ENCODE data around the gene RPL36A. TPM values are rescaled to one million over a fixed set of nuclear protein-coding genes. Genes with fewer than 3 reads are reported as not detected.

Gene RPL36A
- total and polyA plus RNA-seq, 9 of the 15 experiments (the other 6 are each of a cell fraction or from before 2014, with no cell fraction given): 412 to 4,539 (median 3,209) TPM

- TF ChIP-seq ATF3 (IDR thresholded peaks at IDR 0.05) (peak; percentile 89), ATF3 (CRISPR knock-in tag; conservative IDR thresholded peaks at IDR 0.05) (no peak), ZBTB1 (CRISPR knock-in tag; IDR thresholded peaks at IDR 0.05; ENCODE audit: borderline replicate concordance, low read depth) (no peak), SP2 (IDR thresholded peaks at IDR 0.05; ENCODE audit: extremely low read depth, low read depth, low read length, poor library complexity, severe bottlenecking) (peak; percentile 40), KDM2B (CRISPR knock-in tag; IDR thresholded peaks at IDR 0.05) (no peak), ZNF76 (CRISPR knock-in tag; IDR thresholded peaks at IDR 0.05; ENCODE audit: borderline replicate concordance) (no peak), ZNF696 (CRISPR knock-in tag; conservative IDR thresholded peaks at IDR 0.05) (no peak), U2AF1 (optimal IDR thresholded peaks at IDR 0.05; ENCODE audit: low read depth, low read length) (no peak), POLR2B (IDR thresholded peaks at IDR 0.05; ENCODE audit: low read depth, partially characterized antibody) (peak; percentile 34), ZFX (CRISPR knock-in tag; IDR thresholded peaks at IDR 0.05) (peak; percentile 25; the same call in 1 of the 2 replicates), ZNF408 (CRISPR knock-in tag; IDR thresholded peaks at IDR 0.05; ENCODE audit: low read depth) (no peak), CEBPB (tag; IDR thresholded peaks at IDR 0.05) (no peak), ESRRA (IDR thresholded peaks at IDR 0.05; ENCODE audit: borderline replicate concordance, low read depth) (no peak), ZNF311 (CRISPR knock-in tag; IDR thresholded peaks at IDR 0.05) (no peak), RBM14 (IDR thresholded peaks at IDR 0.05; ENCODE audit: borderline replicate concordance, insufficient read depth, low read depth, low read length) (no peak), HIVEP1 (CRISPR knock-in tag; IDR thresholded peaks at IDR 0.05) (peak; percentile 25; the same call in 1 of the 2 replicates), ZNF511 (CRISPR knock-in tag; IDR thresholded peaks at IDR 0.05) (no peak), NRF1 (conservative IDR thresholded peaks at IDR 0.05 in 1 of 2, IDR thresholded peaks at IDR 0.05 in 1 of 2) (peak; percentile 87 to 89), SRSF3 (IDR thresholded peaks at IDR 0.05; ENCODE audit: insufficient read depth, low read length) (no peak), ELF1 (tag; IDR thresholded peaks at IDR 0.05) (peak; percentile 58; the same call in 1 of the 2 replicates), ARID4B (CRISPR knock-in tag; IDR thresholded peaks at IDR 0.05) (no peak), ATF1 (CRISPR knock-in tag; IDR thresholded peaks at IDR 0.05) (no peak), ATF1 (tag; IDR thresholded peaks at IDR 0.05) (peak; percentile 98), ZNF79 (CRISPR knock-in tag; IDR thresholded peaks at IDR 0.05; ENCODE audit: low read depth) (no peak)
These were observed 17.1 kb downstream of the RPL36A start, which contains the start of the genes GLA and HNRNPH2 (continued) for GRCh38 chrX:101407748-101408531.

Measured in K562 (cell line).